ENCODE data around the gene BPGM.
"Not testable (repeated sequence)": the region's sequence is repeated elsewhere in the genome, so short reads cannot be mapped to it uniquely, and the experiment has no call there.

Gene BPGM

DNA sequence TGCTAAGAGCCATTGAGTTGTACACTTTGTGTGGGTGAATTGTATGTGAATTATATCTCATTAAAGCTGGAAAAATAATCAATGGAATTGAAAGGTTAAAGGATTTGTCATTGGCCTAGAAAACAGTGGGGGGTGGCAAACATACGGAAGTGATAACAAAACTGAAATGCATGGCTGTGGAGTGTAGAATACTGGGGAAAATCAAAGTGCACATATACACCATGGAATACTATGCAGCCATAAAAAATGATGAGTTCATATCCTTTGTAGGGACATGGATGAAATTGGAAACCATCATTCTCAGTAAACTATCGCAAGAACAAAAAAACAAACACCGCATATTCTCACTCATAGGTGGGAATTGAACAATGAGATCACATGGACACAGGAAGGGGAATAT, 18.4 kb downstream of the BPGM start:
- H3K4me3 ChIP-seq (ENCODE audit: low read depth, low read length); H3K27ac ChIP-seq (ENCODE audit: extremely low read depth, low read depth, low read length); H3K9me3 ChIP-seq (ENCODE audit: control insufficient read depth, insufficient read depth, low read depth, low read length); POLR2A ChIA-PET; H3K4me1 ChIP-seq (ENCODE audit: control insufficient read depth, insufficient read depth, low read length): not testable (repeated sequence)
- TF ChIP-seq ZNF146 (tag by site-specific recombination; IDR thresholded peaks at IDR 0.05): peak; percentile 51
- H3K36me3 ChIP-seq (ENCODE audit: control insufficient read depth in 2 of 2, insufficient read depth in 1 of 2, low read length in 2 of 2): peaks cover 0 to 18% of the 10 kb centered on the region in 2 experiments; a peak in 1 of 3 replicates
- CTCF ChIA-PET: interaction anchor here (0.7 kb wide), 1 partner anchor 1136 kb away, joined by 3 read pairs; no protein-coding TSS in a partner anchor

DNA sequence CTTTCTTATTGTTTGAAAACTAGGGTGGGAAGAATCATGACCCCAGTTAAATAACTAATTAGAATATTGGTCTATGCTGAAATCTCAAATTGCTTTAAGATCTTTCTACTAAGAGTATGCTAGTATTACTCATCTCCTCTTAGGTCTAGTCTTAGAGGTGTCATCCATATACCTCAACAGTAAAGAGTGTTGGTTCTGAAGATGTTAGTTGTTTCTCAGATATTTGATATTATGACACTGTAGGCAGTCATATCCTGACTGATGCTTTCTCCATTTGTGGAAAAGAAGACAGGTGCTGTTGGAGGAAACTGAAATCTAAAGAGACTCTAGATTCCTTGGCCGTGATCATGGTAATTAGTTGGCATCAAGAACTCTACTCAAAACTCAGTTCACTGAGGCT, 21.2 kb downstream of the BPGM start:
- H3K4me3 ChIP-seq (ENCODE audit: low read depth, low read length): no peak overlapping the region
- TF ChIP-seq, protein P1, sequence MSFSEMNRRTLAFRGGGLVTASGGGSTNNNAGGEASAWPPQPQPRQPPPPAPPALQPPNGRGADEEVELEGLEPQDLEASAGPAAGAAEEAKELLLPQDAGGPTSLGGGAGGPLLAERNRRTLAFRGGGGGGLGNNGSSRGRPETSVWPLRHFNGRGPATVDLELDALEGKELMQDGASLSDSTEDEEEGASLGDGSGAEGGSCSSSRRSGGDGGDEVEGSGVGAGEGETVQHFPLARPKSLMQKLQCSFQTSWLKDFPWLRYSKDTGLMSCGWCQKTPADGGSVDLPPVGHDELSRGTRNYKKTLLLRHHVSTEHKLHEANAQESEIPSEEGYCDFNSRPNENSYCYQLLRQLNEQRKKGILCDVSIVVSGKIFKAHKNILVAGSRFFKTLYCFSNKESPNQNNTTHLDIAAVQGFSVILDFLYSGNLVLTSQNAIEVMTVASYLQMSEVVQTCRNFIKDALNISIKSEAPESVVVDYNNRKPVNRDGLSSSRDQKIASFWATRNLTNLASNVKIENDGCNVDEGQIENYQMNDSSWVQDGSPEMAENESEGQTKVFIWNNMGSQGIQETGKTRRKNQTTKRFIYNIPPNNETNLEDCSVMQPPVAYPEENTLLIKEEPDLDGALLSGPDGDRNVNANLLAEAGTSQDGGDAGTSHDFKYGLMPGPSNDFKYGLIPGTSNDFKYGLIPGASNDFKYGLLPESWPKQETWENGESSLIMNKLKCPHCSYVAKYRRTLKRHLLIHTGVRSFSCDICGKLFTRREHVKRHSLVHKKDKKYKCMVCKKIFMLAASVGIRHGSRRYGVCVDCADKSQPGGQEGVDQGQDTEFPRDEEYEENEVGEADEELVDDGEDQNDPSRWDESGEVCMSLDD (tag by site-specific recombination; IDR thresholded peaks at IDR 0.05): no peak
- TF ChIP-seq ZNF202 (tag by site-specific recombination; IDR thresholded peaks at IDR 0.05; ENCODE audit: borderline replicate concordance) (no peak), ZNF473 (tag by site-specific recombination; IDR thresholded peaks at IDR 0.05) (no peak), ZNF132 (tag by site-specific recombination; IDR thresholded peaks at IDR 0.05; ENCODE audit: borderline replicate concordance) (no peak), IKZF3 (tag by site-specific recombination; IDR thresholded peaks at IDR 0.05) (no peak), ZNF792 (tag by site-specific recombination; IDR thresholded peaks at IDR 0.05) (no peak), ZFP69B (tag by site-specific recombination; IDR thresholded peaks at IDR 0.05) (no peak), RBAK (tag by site-specific recombination; IDR thresholded peaks at IDR 0.05) (no peak), ZFHX2 (tag by site-specific recombination; conservative IDR thresholded peaks at IDR 0.05) (no peak), ZNF404 (tag by site-specific recombination; IDR thresholded peaks at IDR 0.05) (no peak), OSR2 (tag by site-specific recombination; IDR thresholded peaks at IDR 0.05) (no peak), ZNF664 (tag by site-specific recombination; IDR thresholded peaks at IDR 0.05) (no peak), ZNF610 (tag by site-specific recombination; IDR thresholded peaks at IDR 0.05; ENCODE audit: borderline replicate concordance) (no peak), ZNF266 (tag by site-specific recombination; IDR thresholded peaks at IDR 0.05; ENCODE audit: low read depth) (no peak), ZNF155 (tag by site-specific recombination; IDR thresholded peaks at IDR 0.05) (no peak), SETDB1 (IDR thresholded peaks at IDR 0.05; ENCODE audit: insufficient read length, low read length) (no peak), MZF1 (tag by site-specific recombination; IDR thresholded peaks at IDR 0.05; ENCODE audit: borderline replicate concordance) (no peak), ZNF433 (tag by site-specific recombination; IDR thresholded peaks at IDR 0.05; ENCODE audit: low read depth) (no peak)
- TF ChIP-seq, protein P2, sequence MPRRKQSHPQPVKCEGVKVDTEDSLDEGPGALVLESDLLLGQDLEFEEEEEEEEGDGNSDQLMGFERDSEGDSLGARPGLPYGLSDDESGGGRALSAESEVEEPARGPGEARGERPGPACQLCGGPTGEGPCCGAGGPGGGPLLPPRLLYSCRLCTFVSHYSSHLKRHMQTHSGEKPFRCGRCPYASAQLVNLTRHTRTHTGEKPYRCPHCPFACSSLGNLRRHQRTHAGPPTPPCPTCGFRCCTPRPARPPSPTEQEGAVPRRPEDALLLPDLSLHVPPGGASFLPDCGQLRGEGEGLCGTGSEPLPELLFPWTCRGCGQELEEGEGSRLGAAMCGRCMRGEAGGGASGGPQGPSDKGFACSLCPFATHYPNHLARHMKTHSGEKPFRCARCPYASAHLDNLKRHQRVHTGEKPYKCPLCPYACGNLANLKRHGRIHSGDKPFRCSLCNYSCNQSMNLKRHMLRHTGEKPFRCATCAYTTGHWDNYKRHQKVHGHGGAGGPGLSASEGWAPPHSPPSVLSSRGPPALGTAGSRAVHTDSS (tag by site-specific recombination; IDR thresholded peaks at IDR 0.05): no peak
- TF ChIP-seq, protein P3, sequence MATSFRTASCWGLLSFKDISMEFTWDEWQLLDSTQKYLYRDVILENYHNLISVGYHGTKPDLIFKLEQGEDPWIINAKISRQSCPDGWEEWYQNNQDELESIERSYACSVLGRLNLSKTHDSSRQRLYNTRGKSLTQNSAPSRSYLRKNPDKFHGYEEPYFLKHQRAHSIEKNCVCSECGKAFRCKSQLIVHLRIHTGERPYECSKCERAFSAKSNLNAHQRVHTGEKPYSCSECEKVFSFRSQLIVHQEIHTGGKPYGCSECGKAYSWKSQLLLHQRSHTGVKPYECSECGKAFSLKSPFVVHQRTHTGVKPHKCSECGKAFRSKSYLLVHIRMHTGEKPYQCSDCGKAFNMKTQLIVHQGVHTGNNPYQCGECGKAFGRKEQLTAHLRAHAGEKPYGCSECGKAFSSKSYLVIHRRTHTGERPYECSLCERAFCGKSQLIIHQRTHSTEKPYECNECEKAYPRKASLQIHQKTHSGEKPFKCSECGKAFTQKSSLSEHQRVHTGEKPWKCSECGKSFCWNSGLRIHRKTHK (tag by site-specific recombination; IDR thresholded peaks at IDR 0.05): no peak
- peaks cover 0 to 5% of the 10 kb centered on the region in 2 experiments; a peak in 1 of 3 replicates for H3K36me3 ChIP-seq (ENCODE audit: control insufficient read depth in 2 of 2, insufficient read depth in 1 of 2, low read length in 2 of 2)
- CTCF ChIA-PET: no interaction called here
- H3K27ac ChIP-seq (ENCODE audit: extremely low read depth, low read depth, low read length): no peak overlapping the region
- peaks cover 4% of the 10 kb centered on the region; the same call in 1 of the 2 replicates for H3K4me1 ChIP-seq (ENCODE audit: control insufficient read depth, insufficient read depth, low read length)
- no peaks in the 10 kb centered on the region for H3K9me3 ChIP-seq (ENCODE audit: control insufficient read depth, insufficient read depth, low read depth, low read length)
- POLR2A ChIA-PET: no interaction called here

Measured in HEK293 (cell line).